WTC11 (cell line): ENCODE results near the gene LYRM1. TPM values are rescaled to one million over a fixed set of nuclear protein-coding genes. Genes with fewer than 3 reads are reported as not detected.

Experiments
- ATAC-seq: fragments of 200-7000 bp; cut with Tn5 transposase; 2 replicates; pipeline ENCODE4 v1.10.0; 2021; ENCODE audit warnings: mild to moderate bottlenecking, moderate library complexity
- CTCF ChIA-PET: fragments of 300-600 bp; sonication (Branson Sonifier 250); formaldehyde crosslinking; loops from one replicate; lab custom pipeline; 2021; ENCODE audit warnings: antibody characterized with exemption; lab: Charles Lee
- POLR2A ChIA-PET: fragments of 350-600 bp; sonication (Branson Sonifier 250); formaldehyde crosslinking; loops from one replicate; lab custom pipeline; 2021; ENCODE audit warnings: antibody characterized with exemption; lab: Charles Lee
- DNase-seq: peaks from one replicate; pipeline ENCODE4 v3.0.0; 2021; ENCODE audit warnings: low spot score
- H3K27ac Mint-ChIP-seq: 2 replicates; pipeline ENCODE4 v1.8.0; 2021; ENCODE audit warnings: mixed read lengths
- H3K27me3 Mint-ChIP-seq: 2 replicates; pipeline ENCODE4 v1.8.0; 2021; ENCODE audit warnings: low read depth, mild to moderate bottlenecking, moderate library complexity, mixed read lengths
- H3K36me3 Mint-ChIP-seq: 2 replicates; pipeline ENCODE4 v1.8.0; 2021; ENCODE audit warnings: mixed read lengths
- H3K4me1 Mint-ChIP-seq: 2 replicates; pipeline ENCODE4 v1.8.0; 2022; ENCODE audit warnings: mixed read lengths
- H3K4me3 Mint-ChIP-seq: 2 replicates; pipeline ENCODE4 v1.8.0; 2021; ENCODE audit warnings: mild to moderate bottlenecking, moderate library complexity, mixed read lengths
- H3K9me3 Mint-ChIP-seq: 2 replicates; pipeline ENCODE4 v1.8.0; 2021; ENCODE audit warnings: mixed read lengths
- CREB1 ChIP-seq: sonication (generic); formaldehyde crosslinking; IDR thresholded peaks from 2 replicates; pipeline ENCODE4 v1.8.0; 2023; ENCODE audit warnings: mild to moderate bottlenecking, missing genetic modification reagents
- GABPB1 ChIP-seq: sonication (generic); formaldehyde crosslinking; IDR thresholded peaks from 2 replicates; pipeline ENCODE4 v1.8.1; 2023; ENCODE audit warnings: mild to moderate bottlenecking, missing genetic modification reagents
- JUN ChIP-seq: sonication (generic); formaldehyde crosslinking; IDR thresholded peaks from 2 replicates; pipeline ENCODE4 v1.8.0; 2023; ENCODE audit warnings: mild to moderate bottlenecking, missing genetic modification reagents
- MXD4 ChIP-seq: fragments of 250-450 bp; sonication (Bioruptor Pico); IDR thresholded peaks from 2 replicates; pipeline ENCODE4 v1.8.0; 2021; ENCODE audit warnings: mild to moderate bottlenecking, moderate library complexity, borderline replicate concordance
- NR3C1 ChIP-seq: sonication (generic); formaldehyde crosslinking; conservative IDR thresholded peaks from 2 replicates; pipeline ENCODE4 v1.8.1; 2023; ENCODE audit warnings: low read depth, mild to moderate bottlenecking, missing genetic modification reagents
- SP1 ChIP-seq: sonication (generic); formaldehyde crosslinking; conservative IDR thresholded peaks from 2 replicates; pipeline ENCODE4 v1.8.1; 2022; ENCODE audit warnings: missing genetic modification reagents
- TEAD4 ChIP-seq: sonication (generic); formaldehyde crosslinking; IDR thresholded peaks from 2 replicates; pipeline ENCODE4 v1.8.0; 2022; ENCODE audit warnings: mild to moderate bottlenecking, missing genetic modification reagents
- TP53 ChIP-seq: sonication (generic); formaldehyde crosslinking; IDR thresholded peaks from 2 replicates; pipeline ENCODE4 v1.8.1; 2023; ENCODE audit warnings: mild to moderate bottlenecking, missing genetic modification reagents
- ZNF423 ChIP-seq: fragments of 250-450 bp; sonication (Bioruptor Pico); IDR thresholded peaks from 2 replicates; pipeline ENCODE4 v2.1.2; 2022; ENCODE audit warnings: mild to moderate bottlenecking, moderate library complexity
- ZNF671 ChIP-seq: fragments of 250-450 bp; sonication (Bioruptor Pico); IDR thresholded peaks from 2 replicates; pipeline ENCODE4 v1.8.0; 2021; ENCODE audit warnings: mild to moderate bottlenecking
- total RNA-seq: library from RNA; stranded (reverse); gene quantifications from 3 replicates; pipeline ENCODE4 v1.2.3, GENCODE V29; 2021
- TF ChIP-seq, protein P1 (sequence below): fragments of 250-450 bp; sonication (Bioruptor Pico); IDR thresholded peaks from 2 replicates; pipeline ENCODE4 v1.9.0; 2021; ENCODE audit warnings: mild to moderate bottlenecking
- TF ChIP-seq, protein P2 (sequence below): sonication (generic); formaldehyde crosslinking; IDR thresholded peaks from 2 replicates; pipeline ENCODE4 v1.8.1; 2022; ENCODE audit warnings: missing genetic modification reagents, borderline replicate concordance
- TF ChIP-seq, protein P3 (sequence below): sonication (generic); formaldehyde crosslinking; IDR thresholded peaks from 2 replicates; pipeline ENCODE4 v1.8.0; 2022; ENCODE audit warnings: missing genetic modification reagents
- TF ChIP-seq, protein P4 (sequence below): sonication (generic); formaldehyde crosslinking; IDR thresholded peaks from 2 replicates; pipeline ENCODE4 v1.8.1; 2022; ENCODE audit warnings: mild to moderate bottlenecking, moderate library complexity, missing genetic modification reagents
- TF ChIP-seq, protein P5 (sequence below): fragments of 200-600 bp; IDR thresholded peaks from 2 replicates; pipeline ENCODE4 v1.8.0; 2022; ENCODE audit warnings: antibody characterized with exemption

The LYRM1 gene
- total RNA-seq, 1 experiment from 2014 or later = 11.4 TPM

DNA sequence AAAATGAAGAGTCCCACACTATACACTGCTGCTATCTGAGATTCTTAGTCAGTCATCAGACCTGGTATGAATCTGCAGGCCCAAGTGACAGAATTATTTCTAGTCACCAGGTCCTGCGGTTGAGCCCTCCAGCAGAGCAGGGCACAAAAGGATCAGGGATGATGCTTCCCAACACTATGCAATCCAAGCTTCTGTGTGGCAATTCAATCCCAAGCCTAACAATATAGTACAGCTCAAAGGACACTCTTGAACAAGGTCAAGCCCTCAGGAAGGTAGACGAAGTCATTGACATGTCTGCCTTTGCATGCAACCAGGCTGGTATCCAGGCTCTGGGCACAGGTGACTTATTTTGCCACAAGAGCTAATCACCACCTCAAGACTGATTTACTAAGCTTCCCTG, 6.2 kb upstream of the LYRM1 start:
- Mint-ChIP-seq H3K9me3 (no peaks in the 10 kb centered on the region), H3K4me1 (peaks cover 31% of the 10 kb centered on the region), H3K27ac (no peak overlapping the region), H3K36me3 (peaks cover 23% of the 10 kb centered on the region), H3K27me3 (no peaks in the 10 kb centered on the region), H3K4me3 (no peak overlapping the region)
- peak; percentile 42; the same call in 1 of the 2 replicates for TF ChIP-seq GABPB1
- TF ChIP-seq, protein P1, sequence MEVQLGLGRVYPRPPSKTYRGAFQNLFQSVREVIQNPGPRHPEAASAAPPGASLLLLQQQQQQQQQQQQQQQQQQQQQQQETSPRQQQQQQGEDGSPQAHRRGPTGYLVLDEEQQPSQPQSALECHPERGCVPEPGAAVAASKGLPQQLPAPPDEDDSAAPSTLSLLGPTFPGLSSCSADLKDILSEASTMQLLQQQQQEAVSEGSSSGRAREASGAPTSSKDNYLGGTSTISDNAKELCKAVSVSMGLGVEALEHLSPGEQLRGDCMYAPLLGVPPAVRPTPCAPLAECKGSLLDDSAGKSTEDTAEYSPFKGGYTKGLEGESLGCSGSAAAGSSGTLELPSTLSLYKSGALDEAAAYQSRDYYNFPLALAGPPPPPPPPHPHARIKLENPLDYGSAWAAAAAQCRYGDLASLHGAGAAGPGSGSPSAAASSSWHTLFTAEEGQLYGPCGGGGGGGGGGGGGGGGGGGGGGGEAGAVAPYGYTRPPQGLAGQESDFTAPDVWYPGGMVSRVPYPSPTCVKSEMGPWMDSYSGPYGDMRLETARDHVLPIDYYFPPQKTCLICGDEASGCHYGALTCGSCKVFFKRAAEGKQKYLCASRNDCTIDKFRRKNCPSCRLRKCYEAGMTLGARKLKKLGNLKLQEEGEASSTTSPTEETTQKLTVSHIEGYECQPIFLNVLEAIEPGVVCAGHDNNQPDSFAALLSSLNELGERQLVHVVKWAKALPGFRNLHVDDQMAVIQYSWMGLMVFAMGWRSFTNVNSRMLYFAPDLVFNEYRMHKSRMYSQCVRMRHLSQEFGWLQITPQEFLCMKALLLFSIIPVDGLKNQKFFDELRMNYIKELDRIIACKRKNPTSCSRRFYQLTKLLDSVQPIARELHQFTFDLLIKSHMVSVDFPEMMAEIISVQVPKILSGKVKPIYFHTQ (CRISPR knock-in tag) = no peak
- DNase-seq (no peak), ATAC-seq (no peak)
- ChIA-PET CTCF (no interaction called here), POLR2A (no interaction called here)

DNA sequence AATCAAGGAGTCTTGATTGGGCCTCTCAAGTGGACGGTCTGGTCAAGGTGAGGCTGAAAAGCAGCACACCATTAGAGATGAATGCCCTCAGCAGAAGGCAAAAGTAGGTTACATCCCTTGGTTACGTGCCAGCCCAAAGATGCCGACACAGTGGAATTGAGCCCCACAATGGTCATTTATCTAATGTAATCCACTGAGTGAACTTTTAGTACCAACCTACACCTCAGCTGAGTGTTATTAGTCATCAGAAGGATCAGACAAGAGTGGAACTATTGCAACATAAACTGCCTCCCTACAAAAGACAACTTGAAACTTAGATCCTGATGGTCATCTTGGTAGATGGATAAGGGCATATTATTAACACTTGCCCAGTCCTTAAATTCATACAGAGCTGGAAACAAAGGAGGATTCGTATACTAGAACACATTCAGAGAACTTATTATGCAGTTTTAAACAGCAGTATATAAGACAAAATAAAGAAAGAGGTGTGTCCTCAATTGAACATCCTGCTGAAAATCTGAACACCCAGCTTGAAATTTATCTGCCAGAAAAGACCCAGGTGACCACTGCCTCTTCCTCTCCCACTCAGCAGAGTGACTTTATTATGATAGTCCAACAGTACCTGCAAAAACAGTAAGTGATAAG, 3.2 kb upstream of the LYRM1 start:
- ChIA-PET CTCF (interaction anchor here (0.7 kb wide), 1 partner anchor 7 kb away, joined by 3 read pairs; no protein-coding TSS in a partner anchor), POLR2A (no interaction called here)
- no peak for DNase-seq
- no peaks in the 10 kb centered on the region for H3K27me3 Mint-ChIP-seq
- no peak for ATAC-seq
- TF ChIP-seq ZNF423 (CRISPR knock-in tag) (no peak), NR3C1 (CRISPR knock-in tag) (no peak), SP1 (CRISPR knock-in tag) (no peak), MXD4 (no peak), JUN (no peak), CREB1 (CRISPR knock-in tag) (no peak), GABPB1 (no peak), TEAD4 (no peak)
- TF ChIP-seq, protein P2, sequence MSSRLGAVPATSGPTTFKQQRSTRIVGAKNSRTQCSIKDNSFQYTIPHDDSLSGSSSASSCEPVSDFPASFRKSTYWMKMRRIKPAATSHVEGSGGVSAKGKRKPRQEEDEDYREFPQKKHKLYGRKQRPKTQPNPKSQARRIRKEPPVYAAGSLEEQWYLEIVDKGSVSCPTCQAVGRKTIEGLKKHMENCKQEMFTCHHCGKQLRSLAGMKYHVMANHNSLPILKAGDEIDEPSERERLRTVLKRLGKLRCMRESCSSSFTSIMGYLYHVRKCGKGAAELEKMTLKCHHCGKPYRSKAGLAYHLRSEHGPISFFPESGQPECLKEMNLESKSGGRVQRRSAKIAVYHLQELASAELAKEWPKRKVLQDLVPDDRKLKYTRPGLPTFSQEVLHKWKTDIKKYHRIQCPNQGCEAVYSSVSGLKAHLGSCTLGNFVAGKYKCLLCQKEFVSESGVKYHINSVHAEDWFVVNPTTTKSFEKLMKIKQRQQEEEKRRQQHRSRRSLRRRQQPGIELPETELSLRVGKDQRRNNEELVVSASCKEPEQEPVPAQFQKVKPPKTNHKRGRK = no peak
- TF ChIP-seq, protein P3, sequence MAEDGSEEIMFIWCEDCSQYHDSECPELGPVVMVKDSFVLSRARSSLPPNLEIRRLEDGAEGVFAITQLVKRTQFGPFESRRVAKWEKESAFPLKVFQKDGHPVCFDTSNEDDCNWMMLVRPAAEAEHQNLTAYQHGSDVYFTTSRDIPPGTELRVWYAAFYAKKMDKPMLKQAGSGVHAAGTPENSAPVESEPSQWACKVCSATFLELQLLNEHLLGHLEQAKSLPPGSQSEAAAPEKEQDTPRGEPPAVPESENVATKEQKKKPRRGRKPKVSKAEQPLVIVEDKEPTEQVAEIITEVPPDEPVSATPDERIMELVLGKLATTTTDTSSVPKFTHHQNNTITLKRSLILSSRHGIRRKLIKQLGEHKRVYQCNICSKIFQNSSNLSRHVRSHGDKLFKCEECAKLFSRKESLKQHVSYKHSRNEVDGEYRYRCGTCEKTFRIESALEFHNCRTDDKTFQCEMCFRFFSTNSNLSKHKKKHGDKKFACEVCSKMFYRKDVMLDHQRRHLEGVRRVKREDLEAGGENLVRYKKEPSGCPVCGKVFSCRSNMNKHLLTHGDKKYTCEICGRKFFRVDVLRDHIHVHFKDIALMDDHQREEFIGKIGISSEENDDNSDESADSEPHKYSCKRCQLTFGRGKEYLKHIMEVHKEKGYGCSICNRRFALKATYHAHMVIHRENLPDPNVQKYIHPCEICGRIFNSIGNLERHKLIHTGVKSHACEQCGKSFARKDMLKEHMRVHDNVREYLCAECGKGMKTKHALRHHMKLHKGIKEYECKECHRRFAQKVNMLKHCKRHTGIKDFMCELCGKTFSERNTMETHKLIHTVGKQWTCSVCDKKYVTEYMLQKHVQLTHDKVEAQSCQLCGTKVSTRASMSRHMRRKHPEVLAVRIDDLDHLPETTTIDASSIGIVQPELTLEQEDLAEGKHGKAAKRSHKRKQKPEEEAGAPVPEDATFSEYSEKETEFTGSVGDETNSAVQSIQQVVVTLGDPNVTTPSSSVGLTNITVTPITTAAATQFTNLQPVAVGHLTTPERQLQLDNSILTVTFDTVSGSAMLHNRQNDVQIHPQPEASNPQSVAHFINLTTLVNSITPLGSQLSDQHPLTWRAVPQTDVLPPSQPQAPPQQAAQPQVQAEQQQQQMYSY (CRISPR knock-in tag) = no peak
- TF ChIP-seq, protein P4, sequence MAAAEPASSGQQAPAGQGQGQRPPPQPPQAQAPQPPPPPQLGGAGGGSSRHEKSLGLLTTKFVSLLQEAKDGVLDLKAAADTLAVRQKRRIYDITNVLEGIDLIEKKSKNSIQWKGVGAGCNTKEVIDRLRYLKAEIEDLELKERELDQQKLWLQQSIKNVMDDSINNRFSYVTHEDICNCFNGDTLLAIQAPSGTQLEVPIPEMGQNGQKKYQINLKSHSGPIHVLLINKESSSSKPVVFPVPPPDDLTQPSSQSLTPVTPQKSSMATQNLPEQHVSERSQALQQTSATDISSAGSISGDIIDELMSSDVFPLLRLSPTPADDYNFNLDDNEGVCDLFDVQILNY (CRISPR knock-in tag) = no peak
- H3K4me1 Mint-ChIP-seq = peaks cover 29% of the 10 kb centered on the region
- H3K27ac Mint-ChIP-seq = no peak overlapping the region
- H3K36me3 Mint-ChIP-seq = peaks cover 23% of the 10 kb centered on the region
- H3K9me3 Mint-ChIP-seq = no peaks in the 10 kb centered on the region
- no peak overlapping the region for H3K4me3 Mint-ChIP-seq

DNA sequence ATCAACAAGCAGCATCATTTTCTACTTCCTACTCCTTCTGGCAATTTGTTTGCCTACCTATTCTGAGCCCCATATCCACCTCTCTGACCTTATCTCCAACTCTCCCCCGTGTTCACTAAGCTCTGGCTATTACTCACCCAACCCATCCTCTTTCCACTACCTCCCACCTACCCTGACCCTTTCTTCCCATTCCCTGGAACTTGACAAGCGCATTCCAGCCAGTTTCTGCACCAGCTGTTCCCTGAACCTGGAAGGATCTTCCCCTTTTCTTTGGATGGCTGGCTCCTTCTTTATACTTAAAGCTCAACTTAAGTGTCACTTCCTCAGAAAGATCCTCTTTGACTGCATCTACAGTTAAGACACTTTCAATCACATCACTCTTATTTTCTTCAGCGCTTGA, 2.6 kb upstream of the LYRM1 start:
- no peaks in the 10 kb centered on the region for H3K9me3 Mint-ChIP-seq
- no peaks in the 10 kb centered on the region for H3K27me3 Mint-ChIP-seq
- TF ChIP-seq ZNF671 (CRISPR knock-in tag) = no peak
- no peak for TF ChIP-seq TP53 (CRISPR knock-in tag)
- TF ChIP-seq, protein P4 (CRISPR knock-in tag) = no peak
- TF ChIP-seq, protein P5, sequence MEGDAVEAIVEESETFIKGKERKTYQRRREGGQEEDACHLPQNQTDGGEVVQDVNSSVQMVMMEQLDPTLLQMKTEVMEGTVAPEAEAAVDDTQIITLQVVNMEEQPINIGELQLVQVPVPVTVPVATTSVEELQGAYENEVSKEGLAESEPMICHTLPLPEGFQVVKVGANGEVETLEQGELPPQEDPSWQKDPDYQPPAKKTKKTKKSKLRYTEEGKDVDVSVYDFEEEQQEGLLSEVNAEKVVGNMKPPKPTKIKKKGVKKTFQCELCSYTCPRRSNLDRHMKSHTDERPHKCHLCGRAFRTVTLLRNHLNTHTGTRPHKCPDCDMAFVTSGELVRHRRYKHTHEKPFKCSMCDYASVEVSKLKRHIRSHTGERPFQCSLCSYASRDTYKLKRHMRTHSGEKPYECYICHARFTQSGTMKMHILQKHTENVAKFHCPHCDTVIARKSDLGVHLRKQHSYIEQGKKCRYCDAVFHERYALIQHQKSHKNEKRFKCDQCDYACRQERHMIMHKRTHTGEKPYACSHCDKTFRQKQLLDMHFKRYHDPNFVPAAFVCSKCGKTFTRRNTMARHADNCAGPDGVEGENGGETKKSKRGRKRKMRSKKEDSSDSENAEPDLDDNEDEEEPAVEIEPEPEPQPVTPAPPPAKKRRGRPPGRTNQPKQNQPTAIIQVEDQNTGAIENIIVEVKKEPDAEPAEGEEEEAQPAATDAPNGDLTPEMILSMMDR = no peak
- TF ChIP-seq ZNF423 (CRISPR knock-in tag) = no peak
- TF ChIP-seq, all 79 proteins: peak for 0
- ChIA-PET POLR2A (no interaction called here), CTCF (interaction anchor here (0.7 kb wide), 1 partner anchor 8 kb away, joined by 3 read pairs; no protein-coding TSS in a partner anchor)
- no peak for ATAC-seq
- peaks cover 23% of the 10 kb centered on the region for H3K36me3 Mint-ChIP-seq
- no peak overlapping the region for H3K4me3 Mint-ChIP-seq
- peak overlapping the region; percentile 12; the same call in 1 of the 2 replicates for H3K27ac Mint-ChIP-seq
- H3K4me1 Mint-ChIP-seq = peaks cover 33% of the 10 kb centered on the region
- no peak for DNase-seq
